GM19238 (cell line): Measurements from ENCODE around the gene OXT.
"Not testable (repeated sequence)": the region's sequence is repeated elsewhere in the genome, so short reads cannot be mapped to it uniquely, and the experiment has no call there.

Source experiments
- DNase-seq: peaks from one replicate; pipeline ENCODE4 v3.0.0; 2011; ENCODE audit warnings: low spot score; ENCODE audit not compliant: insufficient read length

OXT gene

DNA sequence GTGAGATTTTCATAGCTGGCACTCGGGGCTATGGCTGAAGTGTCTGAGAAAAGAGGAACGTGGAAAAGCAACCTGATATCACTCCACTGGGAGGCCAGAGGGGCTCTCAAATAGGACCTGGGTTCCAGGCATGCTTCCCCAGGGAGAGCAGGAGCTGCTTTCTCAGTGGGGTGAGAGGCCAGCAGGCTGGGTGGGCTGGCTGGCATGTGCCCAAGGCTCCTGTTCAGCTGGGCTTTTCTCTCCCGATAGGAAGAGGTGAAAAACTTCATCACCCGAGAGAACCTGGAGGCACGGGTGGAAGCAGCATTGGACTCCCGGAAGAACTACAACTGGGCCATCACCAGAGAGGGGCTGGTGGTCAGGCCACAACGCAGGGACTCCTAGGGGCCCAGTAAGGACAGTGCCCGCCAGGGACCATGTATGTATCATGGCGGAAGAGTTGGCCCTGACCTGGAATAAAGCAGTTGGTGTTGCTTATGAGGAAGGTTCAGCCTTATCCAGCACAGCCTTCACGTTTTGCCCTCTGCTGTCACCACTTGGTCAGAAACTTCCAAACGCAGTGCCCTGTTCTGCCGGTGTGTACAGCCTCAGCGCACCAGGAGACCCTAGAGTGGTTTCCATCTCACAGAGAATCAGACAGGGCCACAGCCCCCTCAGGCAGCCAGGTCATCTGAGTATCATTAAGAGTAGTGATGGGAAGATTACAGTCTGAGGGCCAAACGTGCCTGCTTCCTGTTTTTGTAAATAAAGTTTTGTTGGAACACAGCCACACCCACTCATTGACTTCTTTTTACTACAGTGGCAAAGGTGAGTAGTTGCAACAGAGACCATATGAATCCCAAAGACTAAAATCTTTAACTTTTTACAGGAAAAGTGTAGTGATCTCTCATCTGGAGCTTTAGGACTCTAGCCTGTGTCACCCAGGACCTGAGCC is 23.7 kb upstream of the OXT start:
- DNase-seq, result no peak

DNA sequence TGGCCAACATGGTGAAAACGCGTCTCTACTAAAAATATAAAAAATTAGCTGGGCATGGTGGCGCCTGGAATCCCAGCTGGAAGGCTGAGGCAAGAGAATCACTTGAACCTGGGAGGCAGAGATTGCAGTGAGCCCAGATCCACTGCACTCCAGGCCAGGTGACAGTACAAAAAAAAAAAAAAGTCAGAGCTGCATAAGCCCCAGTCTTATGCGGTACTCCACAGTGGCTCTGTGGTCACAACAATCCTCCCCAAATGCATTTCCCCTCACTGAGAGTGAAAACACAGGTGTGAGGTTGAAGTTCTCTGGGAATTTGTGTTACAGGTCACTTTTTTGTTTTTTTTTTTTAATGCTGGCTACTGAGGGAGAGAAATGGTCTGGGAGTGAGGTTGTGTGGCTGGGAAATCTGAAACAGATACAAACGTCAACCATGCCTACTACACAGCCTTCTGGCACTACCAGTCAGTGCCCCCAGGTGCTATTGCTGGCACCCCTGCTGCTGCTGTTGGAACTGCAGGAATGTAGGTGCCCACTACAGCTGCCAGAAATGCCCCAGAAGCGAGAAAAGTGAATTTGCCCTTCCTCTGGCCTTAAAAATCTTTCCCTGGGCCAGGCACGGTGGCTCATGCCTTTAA is 19.9 kb upstream of the OXT start:
- no peak for DNase-seq

DNA sequence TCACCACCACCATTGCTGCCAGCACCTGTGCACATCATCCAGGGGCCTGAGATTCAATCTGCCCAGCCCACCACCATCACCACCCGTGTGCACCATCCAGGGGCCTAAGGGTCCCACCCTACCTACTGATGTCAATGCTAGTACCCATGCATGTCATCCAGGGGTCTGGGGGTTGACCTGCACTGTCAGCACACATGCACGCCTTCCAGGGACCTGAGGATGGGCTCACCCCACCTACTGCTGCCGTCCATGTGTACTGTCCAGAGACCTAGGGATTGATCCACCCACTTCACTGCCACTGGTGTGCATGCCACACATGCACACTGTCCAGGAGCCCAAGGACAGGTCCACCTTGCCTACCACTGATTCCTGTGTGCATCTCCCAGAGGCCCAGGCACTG is 11.9 kb upstream of the OXT start:
- DNase-seq, result no peak

DNA sequence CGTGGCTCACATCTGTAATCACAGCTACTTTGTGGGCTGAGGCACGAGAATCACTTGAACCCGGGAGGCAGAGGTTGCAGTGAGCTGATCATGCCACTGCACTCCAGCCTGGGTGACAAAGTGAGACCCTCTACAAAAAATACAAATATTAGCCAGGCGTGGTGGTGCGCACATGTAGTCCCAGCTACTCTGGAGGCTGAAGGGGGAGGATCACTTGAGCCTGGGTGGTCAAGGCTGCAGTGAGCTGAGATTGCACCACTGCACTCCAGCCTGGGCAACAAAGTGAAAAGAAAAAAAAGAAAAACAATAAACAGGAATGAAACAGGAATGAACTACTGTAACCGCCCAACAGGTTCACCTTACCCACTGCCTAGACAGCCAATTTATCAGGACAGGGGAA is 7.3 kb upstream of the OXT start:
- DNase-seq, result not testable (repeated sequence)

DNA sequence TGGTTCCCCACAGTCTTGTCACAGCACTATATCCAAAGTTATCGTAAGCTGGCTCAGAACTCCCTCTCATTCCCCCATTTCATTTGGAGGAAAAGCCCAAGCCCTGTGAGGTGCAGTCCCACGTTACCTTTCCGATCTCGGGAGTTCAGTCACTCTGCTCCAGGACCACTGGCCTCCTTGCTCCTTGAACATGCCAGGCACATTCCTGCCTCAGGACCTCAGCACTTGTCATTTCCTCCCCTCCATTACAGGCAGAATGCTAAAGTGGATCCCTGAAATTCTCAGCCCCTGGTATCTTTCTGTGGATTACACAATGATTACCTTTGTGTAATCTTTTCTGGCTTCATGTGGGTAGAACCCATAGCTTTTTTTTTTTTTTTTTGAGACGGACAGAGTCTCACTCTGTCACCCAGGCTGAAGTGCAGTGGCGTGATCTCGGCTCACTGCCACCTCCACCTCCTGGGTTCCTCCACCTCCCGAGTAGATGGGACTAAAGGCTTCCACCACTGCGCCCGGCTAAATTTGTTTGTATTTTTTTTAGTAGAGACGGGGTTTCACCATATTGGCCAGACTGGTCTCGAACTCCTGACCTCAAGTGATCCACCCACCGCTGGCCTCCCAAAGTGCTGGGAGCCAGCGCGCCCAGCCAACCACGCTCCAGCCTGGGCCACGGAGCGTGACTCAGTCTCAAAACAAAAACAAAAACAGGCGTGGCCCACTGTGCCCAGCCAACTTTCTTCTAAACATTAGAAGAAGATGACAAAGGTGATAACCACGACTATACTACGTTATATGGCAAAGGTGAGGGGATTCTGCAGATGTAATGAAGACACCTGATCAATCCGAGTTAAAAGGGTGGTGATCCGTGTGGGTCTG is 4.0 kb upstream of the OXT start:
- DNase-seq, result no peak

DNA sequence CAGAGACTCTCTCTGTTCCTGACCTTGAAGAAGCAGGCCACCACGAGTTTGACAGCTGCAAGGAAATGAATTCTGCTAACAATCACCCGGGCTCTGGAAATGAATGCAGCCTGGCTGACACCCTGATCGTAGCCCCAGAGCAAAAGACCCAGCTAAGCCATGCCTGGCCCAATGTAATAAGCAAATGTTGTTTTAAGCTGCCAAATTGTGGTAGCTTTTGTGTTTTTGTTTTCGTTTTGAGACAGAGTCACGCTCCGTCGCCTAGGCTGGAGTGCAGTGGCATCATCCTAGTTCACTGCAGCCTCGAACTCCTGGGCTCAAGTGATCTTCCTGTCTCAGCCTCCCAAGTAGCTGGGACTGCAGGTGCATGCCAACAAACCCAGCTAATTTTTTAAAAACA is 3.3 kb upstream of the OXT start:
- no peak for DNase-seq

DNA sequence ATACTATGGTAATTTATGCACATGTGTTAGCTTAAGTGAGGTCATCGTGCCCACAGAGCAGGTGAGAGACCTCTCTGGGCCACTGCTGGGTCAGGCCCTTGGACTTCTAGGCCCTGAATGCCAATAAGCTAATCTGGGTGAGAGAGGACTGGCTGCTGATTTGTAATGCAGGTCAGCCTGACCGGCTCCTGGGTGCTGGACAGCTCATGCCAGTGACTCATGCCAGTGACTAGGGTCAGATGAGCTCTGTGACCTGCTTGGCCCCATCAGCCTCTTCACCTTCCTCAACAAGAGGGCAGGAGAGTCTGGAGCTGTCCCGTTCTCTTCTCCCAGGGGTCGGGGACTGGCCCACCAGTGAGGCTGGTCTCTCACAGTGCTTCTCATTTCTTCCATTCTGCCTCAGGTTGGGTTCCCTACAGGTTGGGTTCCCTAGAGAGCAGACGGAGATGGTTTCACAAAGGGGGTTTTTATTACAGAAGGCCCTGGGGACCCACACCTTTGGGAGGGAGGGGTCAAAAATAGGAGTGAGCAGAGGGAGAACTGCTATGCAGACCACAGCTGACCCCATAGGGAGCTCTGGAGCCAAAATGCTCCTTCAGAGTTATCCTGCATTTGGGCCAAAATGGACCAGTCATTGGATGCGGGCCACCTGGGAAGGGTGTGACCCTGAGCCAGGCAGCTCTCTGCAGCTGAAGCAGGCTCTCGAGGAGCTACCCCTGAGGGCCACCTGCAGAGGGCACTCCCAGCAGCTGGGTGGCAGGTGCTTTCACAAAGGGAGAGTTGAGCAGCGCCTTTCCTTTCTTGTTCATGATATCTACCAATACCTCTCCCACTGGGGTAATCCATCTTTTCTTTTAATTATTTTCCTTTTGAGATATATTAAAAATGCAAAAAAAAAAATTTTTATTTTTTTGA is 2.2 kb upstream of the OXT start:
- DNase-seq, result no peak

DNA sequence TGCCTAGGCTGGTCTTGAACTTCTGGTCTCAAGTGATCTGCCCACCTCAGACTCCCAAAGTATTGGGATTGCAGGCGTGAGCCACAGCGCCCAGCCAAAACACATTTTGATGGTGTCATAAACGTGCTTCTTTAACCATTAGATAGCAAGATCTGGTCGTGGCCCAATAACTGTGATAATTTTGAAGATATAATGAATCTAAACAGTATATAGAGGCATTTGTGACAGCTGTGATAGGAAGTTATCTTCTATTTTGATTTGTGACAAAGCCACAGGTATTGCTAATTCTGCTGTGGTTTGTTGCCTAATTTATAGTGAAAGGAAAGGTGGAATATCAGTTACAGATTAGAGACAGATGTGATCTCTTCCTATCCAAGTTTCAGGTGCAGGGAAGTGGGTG is 695 bp upstream of the OXT start:
- DNase-seq, result no peak

DNA sequence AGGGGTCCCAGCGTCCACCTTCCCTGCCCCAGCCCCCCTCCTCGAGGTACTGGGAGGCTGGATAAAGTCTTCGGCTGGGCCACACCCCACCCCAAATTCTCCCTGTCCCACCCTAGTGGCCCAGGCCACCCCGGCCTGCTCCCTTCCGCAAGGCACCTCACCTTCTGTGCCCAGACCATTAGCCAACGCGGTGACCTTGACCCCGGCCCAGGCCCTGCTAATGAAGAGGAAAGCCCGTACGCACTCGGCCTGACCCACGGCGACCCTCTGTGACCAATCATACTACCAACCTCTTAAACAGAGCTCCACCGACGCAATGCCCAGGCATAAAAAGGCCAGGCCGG is 182 bp upstream of the OXT start:
- no peak for DNase-seq

DNA sequence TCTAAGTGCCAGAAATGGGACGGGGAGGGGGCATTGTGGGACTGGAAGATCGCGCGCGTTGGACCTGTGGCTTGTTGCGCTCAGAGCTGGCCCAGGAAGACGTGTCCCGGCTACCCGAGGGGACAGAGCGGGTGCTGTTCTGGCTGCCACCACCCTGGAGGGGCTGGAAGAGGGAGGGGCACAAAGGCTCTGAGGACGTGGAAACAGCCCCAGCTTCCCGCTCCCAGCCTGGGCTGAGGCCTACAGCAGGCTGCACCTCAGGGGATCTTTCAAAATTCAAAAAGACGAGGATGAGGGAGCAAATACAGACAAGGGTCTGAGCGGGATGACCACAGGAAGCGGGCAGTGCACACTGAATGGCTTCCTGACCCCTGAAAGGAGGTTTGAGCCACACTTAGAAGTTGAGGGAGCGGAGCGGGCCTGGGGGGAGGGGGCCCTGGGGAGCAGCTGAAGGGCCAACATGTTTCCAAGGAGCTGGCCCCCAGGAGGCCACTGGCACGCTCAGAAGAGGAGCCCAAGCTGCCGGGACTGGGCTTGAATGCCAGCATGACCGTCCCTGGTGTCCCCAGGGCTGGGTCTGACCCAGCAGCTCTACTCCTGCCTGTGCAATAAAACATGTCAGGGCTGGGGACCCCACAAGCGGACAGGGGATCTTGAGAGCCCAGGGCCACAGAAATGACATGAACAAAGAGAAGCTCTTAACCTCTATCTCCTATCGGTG is 1.3 kb downstream of the OXT start:
- no peak for DNase-seq

DNA sequence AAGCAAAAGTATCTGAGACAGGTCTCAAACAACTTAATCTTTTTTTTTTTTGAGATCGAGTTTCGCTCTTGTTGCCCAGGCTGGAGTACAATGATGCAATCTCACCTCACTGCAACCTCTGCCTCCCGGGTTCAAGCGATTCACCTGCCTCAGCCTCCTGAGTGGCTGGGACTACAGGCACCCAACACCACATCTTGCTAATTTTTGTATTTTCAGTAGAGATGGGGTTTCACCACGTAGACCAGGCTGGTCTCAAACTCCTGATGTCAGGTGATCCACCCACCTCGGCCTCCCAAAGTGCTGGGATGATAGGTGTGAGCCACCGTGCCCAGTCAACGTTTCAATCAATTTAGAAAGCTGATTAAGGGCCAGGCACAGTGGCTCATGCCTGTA is 1.8 kb downstream of the OXT start:
- not testable (repeated sequence) for DNase-seq

DNA sequence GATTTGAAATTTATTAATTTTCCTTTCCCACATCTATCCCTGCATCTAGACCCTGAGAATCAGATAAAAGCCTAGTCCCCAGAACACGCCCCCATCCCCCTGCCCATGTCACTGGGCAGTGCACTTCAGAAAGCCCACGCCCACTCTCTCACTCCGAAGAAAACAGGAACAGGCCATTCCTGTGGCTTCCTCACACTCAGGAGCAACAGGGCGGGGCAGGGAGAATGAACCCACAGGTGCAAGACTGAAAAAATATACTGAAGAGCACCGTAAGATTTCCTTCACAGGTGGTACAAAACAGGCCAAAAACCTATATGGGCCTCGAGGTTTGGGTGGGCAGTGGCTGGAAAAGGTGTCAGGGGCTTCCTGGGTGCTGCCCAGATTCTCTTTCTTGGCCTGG is 3.4 kb downstream of the OXT start:
- no peak for DNase-seq

DNA sequence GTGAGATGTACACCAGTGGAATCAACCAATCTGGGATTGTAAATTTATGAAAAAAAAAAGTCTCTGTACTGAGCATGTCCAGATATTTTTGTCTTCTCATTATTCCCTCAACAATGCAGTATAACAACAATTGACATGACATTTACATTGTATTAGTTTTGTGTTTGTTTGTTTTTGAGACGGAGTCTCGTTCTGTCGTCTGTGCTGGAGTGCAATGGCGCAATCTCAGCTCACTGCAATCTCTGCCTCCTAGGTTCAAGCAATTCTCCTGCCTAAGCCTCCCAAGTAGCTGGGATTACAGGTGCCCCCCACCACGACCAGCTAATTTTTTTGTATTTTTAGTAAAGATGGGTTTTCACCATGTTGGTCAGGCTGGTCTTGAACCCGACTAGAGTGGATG is 3.9 kb downstream of the OXT start:
- DNase-seq, result not testable (repeated sequence)

DNA sequence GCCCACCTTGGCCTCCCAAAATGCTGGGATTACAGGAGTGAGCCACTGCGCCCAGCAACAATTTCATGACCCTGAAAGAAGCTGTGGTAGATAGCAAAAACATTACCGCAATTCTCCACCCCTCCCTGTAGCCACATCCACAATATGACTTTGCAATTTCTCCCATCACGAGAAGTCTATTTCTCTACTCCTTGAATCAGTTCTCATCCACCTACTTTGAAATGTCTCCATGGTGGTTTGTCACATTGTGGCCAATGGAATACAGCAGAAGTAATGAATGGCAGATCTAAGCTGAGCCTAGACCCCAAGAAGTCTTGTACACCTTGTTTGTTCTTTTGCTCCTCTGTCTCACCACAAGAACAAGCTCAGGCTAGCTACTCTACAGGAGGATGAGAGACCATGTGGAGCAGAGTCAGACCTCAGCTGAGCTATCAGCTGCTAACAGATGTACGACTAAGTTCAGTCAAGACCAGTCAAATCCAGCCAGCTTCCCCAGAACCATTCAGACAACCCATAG is 6.3 kb downstream of the OXT start:
- DNase-seq, result no peak

DNA sequence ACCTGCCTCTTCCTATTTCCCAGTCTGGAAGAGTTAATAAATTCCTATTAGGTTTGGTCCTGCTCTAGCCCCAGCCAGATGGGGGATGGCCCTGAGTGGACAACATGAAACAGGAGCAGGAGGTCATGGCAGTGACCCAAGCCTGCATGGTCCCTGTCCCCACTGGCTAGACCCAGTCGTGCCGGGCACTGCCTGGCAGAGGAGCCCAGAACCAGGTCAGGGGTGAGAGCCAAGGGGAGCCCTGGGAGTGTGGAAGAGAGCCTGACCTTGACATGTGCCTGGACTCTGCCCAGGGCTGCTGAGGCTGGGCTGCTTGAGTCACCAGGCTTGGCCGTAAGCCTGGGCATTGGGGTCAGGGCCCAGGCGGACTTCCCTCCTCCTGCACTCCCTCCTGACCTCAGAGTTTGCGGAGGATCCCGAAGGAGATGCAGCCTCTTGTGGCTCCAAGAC is 9.5 kb downstream of the OXT start:
- DNase-seq, result no peak

DNA sequence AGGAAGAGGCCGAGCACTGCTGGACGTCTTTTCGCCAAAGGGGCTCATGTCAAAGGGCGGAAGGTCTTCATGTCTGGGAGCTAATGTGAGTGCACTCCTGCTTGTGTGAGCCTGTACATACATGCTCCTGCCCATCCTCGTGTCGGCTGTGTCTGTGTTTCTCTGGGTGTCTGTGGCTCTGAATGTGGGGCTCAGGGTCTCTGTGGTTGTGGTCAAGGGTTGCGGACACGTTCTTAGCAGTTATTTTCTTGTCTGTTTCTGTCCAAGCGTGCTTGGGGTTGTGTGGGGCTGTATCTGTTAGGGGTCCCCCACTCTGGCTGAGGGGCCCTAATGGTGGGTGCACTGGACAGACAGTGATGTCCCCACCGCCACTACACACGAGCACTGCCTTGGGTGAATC is 10.2 kb downstream of the OXT start:
- no peak for DNase-seq

DNA sequence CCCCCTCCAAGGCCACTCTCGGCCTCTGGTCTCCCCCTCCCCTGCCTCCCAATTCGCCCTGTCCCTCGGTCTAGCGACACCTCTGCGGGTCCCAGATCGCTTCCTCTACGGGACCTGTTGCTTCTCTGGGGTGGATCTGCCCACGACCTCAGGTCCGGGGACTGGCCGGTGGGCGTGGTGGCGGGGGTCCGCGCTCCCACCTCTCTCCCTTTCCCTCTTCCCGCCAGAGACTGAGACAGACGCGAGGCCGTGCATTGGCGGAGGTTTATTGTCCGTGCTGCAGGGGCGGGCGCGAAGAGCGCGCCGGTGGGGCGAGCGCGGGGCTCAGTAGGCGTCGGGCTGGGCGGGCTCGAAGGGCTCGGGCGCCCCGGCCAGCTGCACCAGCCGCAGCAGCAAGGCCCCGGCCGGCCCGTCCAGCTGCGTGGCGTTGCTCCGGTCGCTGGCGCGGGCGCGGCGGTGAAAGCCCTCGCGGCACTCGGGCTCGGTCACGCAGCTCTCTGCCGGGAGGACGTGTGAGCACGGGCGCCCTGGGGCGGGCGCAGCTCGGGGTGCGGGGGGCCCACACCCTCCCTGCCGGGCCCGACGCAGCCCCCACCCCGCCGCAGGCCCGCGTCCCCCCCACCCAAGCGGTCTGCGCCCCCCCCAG is 11.0 kb downstream of the OXT start:
- DNase-seq, result no peak

DNA sequence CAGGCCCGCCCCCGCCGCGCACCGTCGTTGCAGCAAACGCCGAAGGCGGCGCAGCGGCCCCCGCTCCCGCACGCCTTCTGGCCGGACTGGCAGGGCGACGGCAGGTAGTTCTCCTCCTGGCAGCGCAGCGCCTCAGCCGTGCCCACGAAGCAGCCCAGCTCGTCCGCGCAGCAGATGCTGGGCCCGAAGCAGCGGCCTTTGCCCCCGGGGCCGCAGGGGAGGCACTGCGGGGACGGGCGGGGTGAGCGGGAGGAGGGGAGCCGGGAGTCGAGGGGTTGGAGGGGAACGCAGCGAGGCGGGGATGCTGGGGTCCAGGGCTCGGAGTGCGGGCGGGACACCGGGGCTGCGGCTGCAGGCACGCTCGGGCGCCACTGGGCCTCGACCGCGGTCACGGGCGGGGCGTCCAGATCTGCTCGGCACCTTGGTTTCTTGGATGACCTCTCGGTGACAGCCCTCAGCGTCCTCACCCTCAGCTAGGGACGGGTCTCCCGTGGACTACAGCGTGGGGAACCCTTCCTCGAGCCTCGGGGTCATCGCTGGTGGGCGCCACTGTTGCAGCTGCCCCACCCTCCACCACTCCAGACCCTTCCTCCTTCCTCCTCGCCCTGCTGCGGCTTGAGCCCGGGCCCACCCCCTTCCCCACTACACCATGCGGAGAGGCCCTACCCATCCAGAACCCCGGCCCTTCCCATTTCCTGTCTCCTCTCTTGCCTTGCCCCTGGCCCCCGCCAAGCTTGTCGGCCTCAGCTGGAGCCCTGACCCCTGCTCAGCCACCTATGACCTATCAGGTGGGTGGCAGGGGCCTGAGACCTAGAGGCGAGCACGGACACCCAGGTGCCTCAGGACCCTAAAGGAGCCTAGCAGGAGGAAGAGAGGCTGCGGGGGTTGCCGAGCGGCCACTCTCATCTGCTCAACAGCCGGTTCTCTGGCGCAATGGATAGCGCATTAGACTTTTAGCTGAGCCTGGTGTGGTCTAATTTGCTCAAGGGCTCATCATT is 11.8 kb downstream of the OXT start:
- DNase-seq, result no peak
